OCI-LY3 (cell line): ENCODE results near the gene TTC14.

Experiments
- CTCF ChIP-seq: fragments of 200-600, 300-600 bp; sonication (generic); IDR thresholded peaks from 2 replicates; pipeline ENCODE4 v1.5.1; 2014; ENCODE audit warnings: antibody characterized with exemption, low read length, low read depth
- EZH2phosphoT487 ChIP-seq: fragments of 200-600 bp; shearing (Covaris generic); IDR thresholded peaks from 2 replicates; pipeline ENCODE4 v1.6.1; 2018; ENCODE audit warnings: antibody characterized with exemption, mixed run types, low read depth

GRCh38 chr3:180640987-180641386 is 39.0 kb downstream of the TTC14 start:
- TF ChIP-seq EZH2phosphoT487 (no peak), CTCF (no peak)
